Nephron (organoid): ENCODE data around the gene WDR44.
A peak's percentile ranks its signal among the peaks of the same experiment; 100 is the strongest.
"Not testable (repeated sequence)": the region's sequence is repeated elsewhere in the genome, so short reads cannot be mapped to it uniquely, and the experiment has no call there.

Experiments used
- H3K27ac Mint-ChIP-seq, 3 experiments: 2 replicates each; pipeline ENCODE4 v1.8.0; 2020; ENCODE audit warnings: mixed read lengths in 3 of 3, mild to moderate bottlenecking in 2 of 3, moderate library complexity in 1 of 3
- H3K27me3 Mint-ChIP-seq: 2 replicates; pipeline ENCODE4 v1.8.0; 2021; ENCODE audit warnings: low read depth, mild to moderate bottlenecking, moderate library complexity, mixed read lengths
- H3K36me3 Mint-ChIP-seq: 2 replicates; pipeline ENCODE4 v1.8.0; 2020; ENCODE audit warnings: low read depth, mixed read lengths
- H3K4me1 Mint-ChIP-seq: 2 replicates; pipeline ENCODE4 v1.8.0; 2020; ENCODE audit warnings: mixed read lengths
- H3K4me3 Mint-ChIP-seq, 3 experiments: 2 replicates each; pipeline ENCODE4 v1.8.0; 2020; ENCODE audit warnings: mild to moderate bottlenecking in 3 of 3, mixed read lengths in 3 of 3, moderate library complexity in 2 of 3
- H3K9me3 Mint-ChIP-seq: 2 replicates; pipeline ENCODE4 v1.8.0; 2020; ENCODE audit warnings: mixed read lengths
- TF ChIP-seq, protein P1 (sequence below), 3 experiments: fragments of 200-600 bp; sonication (generic); IDR thresholded peaks; one replicate each; pipeline ENCODE4 v1.5.0; 2021; ENCODE audit warnings: antibody characterized with exemption in 3 of 3; ENCODE audit not compliant: unreplicated experiment in 3 of 3

Gene WDR44

DNA sequence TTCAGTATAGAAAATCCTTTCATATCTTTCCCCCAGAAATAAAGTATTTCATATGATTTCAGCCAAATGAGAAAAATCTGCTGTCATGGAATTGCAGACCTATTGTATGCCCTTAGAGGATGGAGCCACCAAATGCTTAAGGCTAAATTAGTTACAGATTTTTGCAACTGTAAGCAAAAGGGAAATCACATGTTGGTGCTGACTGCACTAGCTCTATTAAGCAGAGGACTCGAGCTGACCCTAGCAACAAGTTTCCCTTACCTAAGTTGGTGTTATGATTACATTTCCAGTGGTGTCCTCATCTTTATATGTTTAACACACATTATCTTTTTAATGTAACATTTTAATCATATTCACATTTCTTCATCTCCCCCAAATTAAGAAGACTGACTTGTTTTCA lies 91.4 kb downstream of the WDR44 start:
- H3K4me1 Mint-ChIP-seq, result no peaks in the 10 kb centered on the region

DNA sequence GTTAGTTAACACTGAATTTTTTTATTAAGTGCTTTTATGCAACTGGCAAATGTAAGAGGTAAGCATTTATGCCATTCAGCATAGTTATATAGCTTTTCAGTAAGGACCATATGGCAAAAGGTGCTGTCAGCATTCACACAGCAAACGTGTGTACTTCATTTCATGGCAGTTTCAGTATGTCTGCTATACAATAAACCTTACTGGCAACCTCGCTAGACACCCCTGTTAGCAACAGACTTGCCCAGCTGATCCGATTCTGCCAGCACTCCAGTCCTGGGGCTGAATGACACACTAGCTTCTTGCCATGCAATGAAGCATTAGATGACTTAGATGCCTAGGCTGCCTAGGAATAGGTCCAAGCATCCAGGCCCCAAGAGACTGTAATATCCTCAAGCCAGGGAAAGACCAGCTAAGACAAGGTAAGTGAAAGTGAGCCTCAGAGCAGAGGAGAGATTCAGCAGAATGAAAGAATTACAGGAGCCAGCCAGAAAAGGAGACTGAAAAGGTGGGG lies 102.4 kb downstream of the WDR44 start:
- no peak overlapping the region for H3K4me3 Mint-ChIP-seq
- H3K27me3 Mint-ChIP-seq, result no peaks in the 10 kb centered on the region
- H3K9me3 Mint-ChIP-seq, result no peaks in the 10 kb centered on the region
- H3K4me1 Mint-ChIP-seq, result no peaks in the 10 kb centered on the region
- no peak overlapping the region for H3K27ac Mint-ChIP-seq
- TF ChIP-seq, protein P1, sequence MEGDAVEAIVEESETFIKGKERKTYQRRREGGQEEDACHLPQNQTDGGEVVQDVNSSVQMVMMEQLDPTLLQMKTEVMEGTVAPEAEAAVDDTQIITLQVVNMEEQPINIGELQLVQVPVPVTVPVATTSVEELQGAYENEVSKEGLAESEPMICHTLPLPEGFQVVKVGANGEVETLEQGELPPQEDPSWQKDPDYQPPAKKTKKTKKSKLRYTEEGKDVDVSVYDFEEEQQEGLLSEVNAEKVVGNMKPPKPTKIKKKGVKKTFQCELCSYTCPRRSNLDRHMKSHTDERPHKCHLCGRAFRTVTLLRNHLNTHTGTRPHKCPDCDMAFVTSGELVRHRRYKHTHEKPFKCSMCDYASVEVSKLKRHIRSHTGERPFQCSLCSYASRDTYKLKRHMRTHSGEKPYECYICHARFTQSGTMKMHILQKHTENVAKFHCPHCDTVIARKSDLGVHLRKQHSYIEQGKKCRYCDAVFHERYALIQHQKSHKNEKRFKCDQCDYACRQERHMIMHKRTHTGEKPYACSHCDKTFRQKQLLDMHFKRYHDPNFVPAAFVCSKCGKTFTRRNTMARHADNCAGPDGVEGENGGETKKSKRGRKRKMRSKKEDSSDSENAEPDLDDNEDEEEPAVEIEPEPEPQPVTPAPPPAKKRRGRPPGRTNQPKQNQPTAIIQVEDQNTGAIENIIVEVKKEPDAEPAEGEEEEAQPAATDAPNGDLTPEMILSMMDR (IDR thresholded peaks at IDR 0.05; ENCODE audit: unreplicated experiment in 3 of 3), result no peak
- peaks cover 37% of the 10 kb centered on the region for H3K36me3 Mint-ChIP-seq

More for the DNA sequence above, 91.4 kb downstream of the WDR44 start:
- Mint-ChIP-seq H3K27me3 (no peaks in the 10 kb centered on the region), H3K36me3 (peaks cover 66% of the 10 kb centered on the region), H3K4me3 (no peak overlapping the region), H3K27ac (no peak overlapping the region), H3K9me3 (no peaks in the 10 kb centered on the region)
- TF ChIP-seq, protein P1 (IDR thresholded peaks at IDR 0.05; ENCODE audit: unreplicated experiment in 3 of 3), result no peak

DNA sequence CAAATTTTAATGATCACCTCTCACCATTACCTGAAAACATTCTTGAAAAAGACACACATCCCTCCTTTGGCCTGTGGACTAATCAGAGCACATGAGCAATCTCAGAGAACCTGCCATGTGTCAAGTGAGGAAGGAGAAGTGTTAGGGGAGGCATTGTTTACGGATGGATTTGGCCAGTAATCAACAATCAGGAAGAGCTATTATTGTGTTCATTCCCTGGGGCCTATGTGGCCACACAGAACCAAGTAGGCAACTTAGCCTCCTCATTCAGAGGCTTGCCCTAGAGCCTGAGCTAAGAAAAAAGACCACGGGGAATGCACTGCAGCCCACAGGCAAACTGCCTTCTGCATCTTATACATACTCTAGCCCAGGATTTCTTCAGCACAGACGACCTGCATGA lies 109.1 kb downstream of the WDR44 start:
- H3K27me3 Mint-ChIP-seq, result no peaks in the 10 kb centered on the region
- H3K4me1 Mint-ChIP-seq, result peaks cover 5% of the 10 kb centered on the region
- H3K36me3 Mint-ChIP-seq, result peaks cover 29% of the 10 kb centered on the region
- H3K9me3 Mint-ChIP-seq, result no peaks in the 10 kb centered on the region
- TF ChIP-seq, protein P1 (IDR thresholded peaks at IDR 0.05; ENCODE audit: unreplicated experiment in 3 of 3), result no peak
- no peak overlapping the region for H3K27ac Mint-ChIP-seq
- no peak overlapping the region for H3K4me3 Mint-ChIP-seq

DNA sequence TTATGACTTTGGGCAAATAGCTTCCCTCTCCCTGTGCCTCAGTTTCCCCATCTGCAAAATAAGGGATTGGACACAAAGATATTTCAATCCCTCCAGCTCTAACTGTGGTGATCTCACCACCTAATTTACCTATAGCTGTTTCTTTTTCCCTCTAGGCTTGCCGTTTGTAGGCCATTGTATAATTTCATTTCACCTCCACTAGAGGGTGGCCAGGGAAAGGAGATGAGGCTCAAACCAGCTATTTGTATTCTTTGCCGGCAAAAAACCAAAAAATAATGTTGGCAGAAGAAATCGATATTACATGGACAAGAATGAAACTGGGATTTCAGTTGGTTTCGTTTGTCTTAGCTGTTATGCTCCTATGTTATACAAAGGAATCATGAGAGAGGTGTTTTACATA lies 113.6 kb downstream of the WDR44 start:
- no peaks in the 10 kb centered on the region for H3K9me3 Mint-ChIP-seq
- no peak overlapping the region for H3K4me3 Mint-ChIP-seq
- H3K4me1 Mint-ChIP-seq, result peaks cover 5% of the 10 kb centered on the region
- H3K36me3 Mint-ChIP-seq, result peaks cover 4% of the 10 kb centered on the region
- TF ChIP-seq, protein P1 (IDR thresholded peaks at IDR 0.05; ENCODE audit: unreplicated experiment in 3 of 3), result peak; percentile 52 to 64 (median 57)
- peak overlapping the region in 2 of 3 experiments; percentile 18 to 53 for H3K27ac Mint-ChIP-seq
- H3K27me3 Mint-ChIP-seq, result no peaks in the 10 kb centered on the region

DNA sequence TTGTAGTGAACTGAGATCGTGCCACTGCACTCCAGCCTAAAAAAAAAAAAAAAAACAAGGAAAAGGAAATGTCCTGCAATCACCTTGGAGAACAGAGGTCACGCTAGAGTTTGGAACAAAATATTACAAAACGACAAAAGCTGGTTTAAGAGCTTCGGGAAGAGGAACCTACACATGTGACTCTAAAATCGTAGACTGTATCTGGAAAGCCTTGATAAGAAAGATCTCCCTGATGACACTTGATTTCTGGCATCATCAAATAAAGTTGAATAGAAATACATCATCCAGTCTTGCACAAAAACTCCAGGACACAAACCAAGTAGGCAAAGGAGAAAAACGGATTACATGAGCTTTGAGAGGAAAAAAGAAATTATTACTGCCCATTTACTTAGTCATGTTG lies 118.6 kb downstream of the WDR44 start:
- Mint-ChIP-seq H3K27me3 (no peaks in the 10 kb centered on the region), H3K9me3 (no peaks in the 10 kb centered on the region), H3K36me3 (no peaks in the 10 kb centered on the region), H3K4me1 (peaks cover 3% of the 10 kb centered on the region), H3K4me3 (no peak overlapping the region), H3K27ac (no peak overlapping the region)
- TF ChIP-seq, protein P1 (IDR thresholded peaks at IDR 0.05; ENCODE audit: unreplicated experiment in 3 of 3), result no peak

DNA sequence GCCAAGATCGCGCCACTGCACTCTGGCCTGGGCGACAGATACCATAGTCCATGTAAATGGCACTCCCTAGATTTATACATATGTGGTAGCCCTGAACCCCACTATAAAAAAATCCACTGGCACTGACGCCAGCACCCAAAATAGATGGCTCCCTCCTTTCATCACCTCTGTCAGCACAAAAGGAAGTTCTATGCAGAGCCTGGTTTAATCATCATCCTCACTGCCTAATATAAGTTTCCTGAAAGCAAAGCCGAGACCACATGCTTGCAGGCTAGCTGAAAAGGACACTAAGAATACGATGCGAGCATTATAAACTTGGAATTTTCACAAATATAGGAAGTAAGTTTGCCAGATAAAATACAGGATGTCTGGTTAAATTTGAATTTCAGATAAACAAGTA lies 122.2 kb downstream of the WDR44 start:
- TF ChIP-seq, protein P1 (IDR thresholded peaks at IDR 0.05; ENCODE audit: unreplicated experiment in 3 of 3), result no peak
- peaks cover 3% of the 10 kb centered on the region for H3K9me3 Mint-ChIP-seq
- no peak overlapping the region for H3K4me3 Mint-ChIP-seq
- peaks cover 5% of the 10 kb centered on the region for H3K27me3 Mint-ChIP-seq
- no peak overlapping the region for H3K27ac Mint-ChIP-seq
- H3K4me1 Mint-ChIP-seq, result no peaks in the 10 kb centered on the region
- no peaks in the 10 kb centered on the region for H3K36me3 Mint-ChIP-seq

DNA sequence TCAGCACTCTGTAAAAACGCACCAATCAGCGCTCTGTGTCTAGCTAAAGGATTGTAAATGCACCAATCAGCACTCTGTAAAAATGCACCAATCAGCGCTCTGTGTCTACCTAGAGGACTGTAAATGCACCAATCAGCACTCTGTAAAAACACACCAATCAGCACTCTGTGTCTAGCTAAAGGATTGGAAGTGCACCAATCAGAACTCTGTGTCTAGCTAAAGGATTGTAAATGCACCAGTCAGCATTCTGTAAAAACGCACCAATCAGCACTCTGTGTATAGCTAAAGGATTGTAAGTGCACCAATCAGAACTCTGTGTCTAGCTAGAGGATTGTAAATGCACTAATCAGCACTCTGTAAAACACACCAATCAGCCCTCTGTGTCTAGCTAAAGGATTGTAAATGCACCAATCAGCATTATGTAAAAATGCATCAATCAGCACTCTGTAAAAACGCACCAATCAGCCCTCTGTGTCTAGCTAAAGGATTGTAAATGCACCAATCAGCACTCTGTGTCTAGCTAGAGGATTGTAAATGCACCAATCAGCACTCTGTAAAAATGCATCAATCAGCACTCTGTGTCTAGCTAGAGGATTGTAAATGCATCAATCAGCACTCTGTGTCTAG lies 124.9 kb downstream of the WDR44 start:
- not testable (repeated sequence) for H3K27me3 Mint-ChIP-seq, H3K4me3 Mint-ChIP-seq, H3K36me3 Mint-ChIP-seq, H3K4me1 Mint-ChIP-seq, H3K9me3 Mint-ChIP-seq, H3K27ac Mint-ChIP-seq
